Spleen (tissue), 7 donors: ENCODE data around the gene PTH1R.

Experiments
- POLR2AphosphoS5 ChIP-seq, 3 donors: sonication (generic); formaldehyde crosslinking; IDR thresholded peaks; one replicate each; pipeline ENCODE4 v1.5.1; 2017; ENCODE audit warnings: antibody characterized with exemption in 3 of 3
- TF ChIP-seq, protein P1 (sequence below), 11 experiments: fragments of 200-600 bp in 7 of 11; fragments of 450-650 bp in 4 of 11; sonication (generic) in 4 of 11; IDR thresholded peaks in 8 of 11; conservative IDR thresholded peaks in 3 of 11; 1 replicate in 7 of 11; 2 replicates in 4 of 11; pipeline versions ENCODE4 v1.4.0 to v1.8.0; 2016 to 2021; ENCODE audit warnings: antibody characterized with exemption in 11 of 11, inconsistent platforms in 4 of 11, mild to moderate bottlenecking in 1 of 11
- donor health status: DM: no; HTN: no; CAD: no; lungs with moderate emphysema.
- donor health status: DM: no; HTN: no; CAD: no.
- donor health status: DM: no; HTN: no; CAD: no.

DNA sequence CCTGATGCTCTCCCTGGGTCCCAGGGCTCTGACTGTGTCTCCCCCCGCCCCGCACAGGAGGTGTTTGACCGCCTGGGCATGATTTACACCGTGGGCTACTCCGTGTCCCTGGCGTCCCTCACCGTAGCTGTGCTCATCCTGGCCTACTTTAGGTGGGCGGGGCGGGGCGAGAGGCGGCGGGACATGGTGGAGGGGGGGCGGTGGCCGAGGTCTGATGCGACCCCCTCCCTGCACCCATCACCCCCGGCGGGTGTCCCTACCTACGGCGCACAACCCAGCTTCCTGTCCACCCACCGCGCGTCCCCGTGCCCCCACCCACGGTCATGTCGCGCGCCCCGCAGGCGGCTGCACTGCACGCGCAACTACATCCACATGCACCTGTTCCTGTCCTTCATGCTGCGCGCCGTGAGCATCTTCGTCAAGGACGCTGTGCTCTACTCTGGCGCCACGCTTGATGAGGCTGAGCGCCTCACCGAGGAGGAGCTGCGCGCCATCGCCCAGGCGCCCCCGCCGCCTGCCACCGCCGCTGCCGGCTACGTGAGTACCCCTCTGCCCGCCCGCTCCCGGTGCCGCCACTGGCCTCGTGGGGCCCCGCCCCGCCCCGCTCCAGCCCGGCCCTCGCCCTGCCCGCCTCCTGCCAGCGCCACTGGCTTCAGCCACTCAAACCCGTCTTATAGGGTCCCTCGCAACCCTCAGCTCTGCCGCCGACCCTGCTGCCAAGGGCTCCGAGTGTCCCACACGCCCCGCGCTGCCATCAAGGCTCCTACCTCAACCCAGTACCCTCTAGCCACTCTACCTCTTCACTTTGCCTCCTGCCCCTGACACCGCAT is 21.0 kb downstream of the PTH1R start:
- TF ChIP-seq POLR2AphosphoS5 (IDR thresholded peaks at IDR 0.05), result peak in 1 of 3 donors; percentile 36
- TF ChIP-seq, protein P1, sequence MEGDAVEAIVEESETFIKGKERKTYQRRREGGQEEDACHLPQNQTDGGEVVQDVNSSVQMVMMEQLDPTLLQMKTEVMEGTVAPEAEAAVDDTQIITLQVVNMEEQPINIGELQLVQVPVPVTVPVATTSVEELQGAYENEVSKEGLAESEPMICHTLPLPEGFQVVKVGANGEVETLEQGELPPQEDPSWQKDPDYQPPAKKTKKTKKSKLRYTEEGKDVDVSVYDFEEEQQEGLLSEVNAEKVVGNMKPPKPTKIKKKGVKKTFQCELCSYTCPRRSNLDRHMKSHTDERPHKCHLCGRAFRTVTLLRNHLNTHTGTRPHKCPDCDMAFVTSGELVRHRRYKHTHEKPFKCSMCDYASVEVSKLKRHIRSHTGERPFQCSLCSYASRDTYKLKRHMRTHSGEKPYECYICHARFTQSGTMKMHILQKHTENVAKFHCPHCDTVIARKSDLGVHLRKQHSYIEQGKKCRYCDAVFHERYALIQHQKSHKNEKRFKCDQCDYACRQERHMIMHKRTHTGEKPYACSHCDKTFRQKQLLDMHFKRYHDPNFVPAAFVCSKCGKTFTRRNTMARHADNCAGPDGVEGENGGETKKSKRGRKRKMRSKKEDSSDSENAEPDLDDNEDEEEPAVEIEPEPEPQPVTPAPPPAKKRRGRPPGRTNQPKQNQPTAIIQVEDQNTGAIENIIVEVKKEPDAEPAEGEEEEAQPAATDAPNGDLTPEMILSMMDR (IDR thresholded peaks at IDR 0.05 in 8 of 11, conservative IDR thresholded peaks at IDR 0.05 in 3 of 11), result no peak
